ENCODE measurements around the gene ATG13.
"Not testable (repeated sequence)": the region's sequence is repeated elsewhere in the genome, so short reads cannot be mapped to it uniquely, and the experiment has no call there.

The ATG13 gene

DNA sequence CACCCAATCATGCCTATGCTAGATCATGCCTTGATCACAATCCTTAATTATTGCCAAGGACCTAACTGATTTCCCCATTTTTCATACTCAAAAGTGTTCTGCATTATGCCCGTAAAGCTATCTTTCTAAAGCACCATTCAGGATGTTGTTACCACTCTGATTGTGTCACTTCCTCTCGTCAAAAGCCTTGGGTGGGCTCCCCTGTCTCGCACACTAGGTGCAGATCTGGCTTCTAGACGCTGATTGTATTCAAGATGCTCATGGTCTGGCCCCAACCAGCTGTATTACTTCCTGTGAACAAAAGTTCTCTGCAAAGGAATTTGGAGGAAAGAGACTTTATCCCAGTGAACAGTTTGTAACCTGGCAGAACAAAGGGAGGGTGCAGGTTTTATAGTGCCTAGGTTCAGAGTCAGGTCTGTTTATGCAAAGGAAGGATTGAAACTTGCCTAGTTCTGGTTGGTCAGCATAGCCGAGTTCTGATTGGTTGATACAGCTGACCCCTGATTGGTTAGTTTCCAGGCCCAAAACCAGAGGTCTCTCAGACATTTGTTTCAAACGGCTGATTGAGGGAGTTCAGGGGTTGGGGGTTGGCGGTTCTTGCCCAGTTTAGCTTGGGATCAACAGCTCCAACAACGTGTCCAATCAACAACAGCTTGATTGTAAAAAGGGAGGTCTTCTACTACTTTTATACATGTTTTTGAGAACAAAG lies 25.4 kb downstream of the ATG13 start:
- DNase-seq (ENCODE audit: low read depth in 4 of 4, low spot score in 1 of 4): no peak

DNA sequence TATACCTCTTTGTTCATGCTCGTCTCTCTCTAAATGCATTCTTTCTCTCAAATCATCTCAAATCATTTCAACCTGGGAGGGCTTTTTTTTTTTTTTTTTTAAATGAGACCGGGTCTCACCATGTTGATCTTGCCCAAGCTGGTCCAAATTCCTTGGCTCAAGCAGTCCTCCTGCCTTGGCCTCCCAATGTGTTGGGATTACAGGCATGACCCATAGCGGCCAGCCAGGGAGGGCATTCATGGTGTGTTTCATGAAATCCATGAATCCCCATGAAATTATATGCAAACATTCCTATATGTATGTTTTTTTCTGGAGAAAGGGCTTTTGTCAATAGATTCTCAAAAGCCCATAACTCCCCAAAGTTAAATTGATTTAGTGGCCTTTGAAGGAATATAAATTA lies 26.2 kb downstream of the ATG13 start:
- no peak for DNase-seq (ENCODE audit: low read depth in 4 of 4, low spot score in 1 of 4)

GRCh38 chr11:46643986-46644385 lies 26.6 kb downstream of the ATG13 start:
- DNase-seq (ENCODE audit: low read depth in 4 of 4, low spot score in 1 of 4): no peak

DNA sequence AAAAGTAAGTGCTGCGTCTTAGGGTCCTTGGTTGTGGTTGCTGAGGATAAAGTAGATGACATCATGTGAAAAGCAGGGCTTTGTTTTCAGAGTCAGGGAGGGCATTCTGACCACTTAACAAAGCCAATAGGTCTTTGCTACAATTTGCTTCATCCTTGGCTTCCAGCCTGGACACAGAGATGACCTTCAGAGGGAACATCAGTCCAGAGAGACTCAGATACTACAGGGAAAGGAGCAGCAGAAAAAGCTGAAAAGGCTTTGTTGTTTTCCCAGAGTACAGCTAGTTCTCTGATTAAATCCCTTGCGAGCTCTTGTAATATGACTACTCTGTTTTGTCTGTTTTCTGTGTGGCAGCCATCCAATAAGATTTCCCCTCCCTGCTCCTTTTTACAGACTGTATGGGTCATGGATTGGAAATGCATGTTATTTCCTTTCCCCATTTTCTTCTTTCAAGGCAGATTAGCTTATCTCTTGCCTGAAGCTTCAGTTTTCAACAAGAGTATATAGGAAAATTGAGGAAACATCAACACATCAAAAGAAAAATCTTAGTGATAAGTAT lies 31.9 kb downstream of the ATG13 start:
- DNase-seq (ENCODE audit: low read depth in 4 of 4, low spot score in 1 of 4): no peak

GRCh38 chr11:46655631-46656030 lies 38.3 kb downstream of the ATG13 start:
- DNase-seq (ENCODE audit: low read depth in 4 of 4, low spot score in 1 of 4): no peak

GRCh38 chr11:46657186-46657585 lies 39.8 kb downstream of the ATG13 start:
- no peak for DNase-seq (ENCODE audit: low read depth in 4 of 4, low spot score in 1 of 4)

- DNase-seq (ENCODE audit: low read depth in 4 of 4, low spot score in 1 of 4): no peak
Observed at GRCh38 chr11:46658259-46658658, 40.9 kb downstream of the ATG13 start.

- DNase-seq (ENCODE audit: low read depth in 4 of 4, low spot score in 1 of 4): no peak
Observed at GRCh38 chr11:46659908-46660307, 42.6 kb downstream of the ATG13 start.

GRCh38 chr11:46661836-46662235 lies 44.5 kb downstream of the ATG13 start:
- DNase-seq (ENCODE audit: low read depth in 4 of 4, low spot score in 1 of 4): no peak

DNA sequence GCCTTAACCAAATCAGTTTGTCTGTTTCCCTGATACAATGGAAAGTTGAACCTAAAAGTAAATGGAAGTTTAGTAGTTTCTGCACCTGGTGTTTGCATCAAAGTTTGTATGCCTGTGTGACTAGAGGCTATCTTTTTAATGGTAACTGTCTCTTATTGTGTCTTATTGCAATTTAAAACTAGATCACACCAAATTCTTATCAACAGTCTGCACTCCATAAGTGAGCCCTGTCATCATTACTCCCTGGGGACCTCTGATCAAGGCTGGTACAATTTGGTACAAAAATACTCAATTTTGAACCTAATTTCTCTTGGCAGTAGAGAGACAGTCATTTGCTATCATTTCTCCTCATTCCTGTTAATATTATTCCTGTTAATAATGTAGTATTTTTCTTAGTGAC lies 45.0 kb downstream of the ATG13 start:
- DNase-seq (ENCODE audit: low read depth in 4 of 4, low spot score in 1 of 4): no peak

DNA sequence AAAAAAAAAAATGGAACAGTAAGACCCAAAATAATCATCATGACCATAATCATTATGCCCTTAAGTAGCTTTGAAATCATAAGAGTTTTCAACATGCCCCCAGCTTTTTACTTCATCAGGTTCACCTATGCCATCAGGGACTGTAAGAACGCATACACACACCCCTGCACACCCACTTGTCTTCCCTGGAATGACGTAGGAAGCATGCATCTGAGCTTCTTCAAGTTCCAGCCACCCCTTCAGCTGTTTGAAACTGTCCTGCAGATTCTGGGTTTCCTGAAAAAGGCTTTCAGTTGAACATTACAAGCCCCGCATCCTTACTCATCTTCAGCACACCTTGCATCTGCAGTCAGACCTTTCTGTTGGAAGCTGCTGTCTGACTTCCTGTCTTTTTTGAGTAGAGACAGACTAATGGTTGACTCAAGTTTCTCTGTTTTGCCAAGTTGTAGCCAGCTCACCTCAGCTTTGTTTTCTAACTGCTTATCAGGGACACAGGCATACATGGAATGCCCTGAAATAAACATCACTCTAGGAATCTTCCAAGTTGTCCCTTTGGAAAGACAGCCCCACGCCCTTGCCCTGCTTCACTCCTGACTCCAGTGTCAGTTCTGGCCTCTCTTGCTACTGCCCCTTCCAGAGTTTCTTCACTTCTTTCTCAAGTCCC lies 46.1 kb downstream of the ATG13 start:
- DNase-seq (ENCODE audit: low read depth in 4 of 4, low spot score in 1 of 4): no peak

GRCh38 chr11:46664612-46665011 lies 47.3 kb downstream of the ATG13 start:
- DNase-seq (ENCODE audit: low read depth in 4 of 4, low spot score in 1 of 4): no peak

DNA sequence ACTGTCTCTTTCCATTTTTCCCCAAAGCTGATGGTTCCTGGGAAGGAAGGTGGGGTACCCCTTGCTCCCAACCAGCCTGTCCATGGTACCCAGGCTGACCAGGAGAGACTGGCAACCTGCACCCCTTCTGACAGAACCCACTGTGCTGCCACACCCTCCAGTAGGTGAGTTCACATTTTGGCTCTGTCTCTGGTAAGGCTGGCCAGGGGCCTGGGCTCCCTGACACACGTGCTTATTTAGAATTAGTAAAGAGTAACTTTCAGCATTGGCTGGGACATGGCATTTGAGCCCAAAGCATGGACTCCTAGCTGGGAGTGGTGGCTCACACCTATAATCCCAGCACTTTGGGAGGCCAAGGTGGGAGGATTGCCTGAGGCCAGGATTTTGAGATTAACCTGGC lies 48.0 kb downstream of the ATG13 start:
- DNase-seq (ENCODE audit: low read depth in 4 of 4, low spot score in 1 of 4): no peak

DNA sequence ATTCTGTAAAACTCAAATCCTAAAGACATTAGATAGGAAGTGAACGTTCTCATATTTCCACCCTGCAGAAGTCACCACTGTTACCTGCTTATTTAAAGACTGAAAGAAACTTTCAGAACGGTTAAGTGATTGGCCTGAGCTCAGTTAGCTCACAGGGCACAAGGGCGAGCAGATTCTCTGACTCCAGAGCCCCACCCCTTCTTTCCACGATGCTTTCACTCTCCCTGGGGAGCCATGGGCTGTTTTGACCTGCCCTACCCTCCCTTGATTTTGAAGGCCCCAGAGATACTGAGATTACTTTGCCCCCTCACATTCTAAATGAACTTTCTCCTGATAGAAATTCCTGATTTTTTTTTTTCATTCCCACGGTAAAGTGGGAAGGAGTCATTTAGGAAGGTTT lies 49.2 kb downstream of the ATG13 start:
- no peak for DNase-seq (ENCODE audit: low read depth in 4 of 4, low spot score in 1 of 4)

DNA sequence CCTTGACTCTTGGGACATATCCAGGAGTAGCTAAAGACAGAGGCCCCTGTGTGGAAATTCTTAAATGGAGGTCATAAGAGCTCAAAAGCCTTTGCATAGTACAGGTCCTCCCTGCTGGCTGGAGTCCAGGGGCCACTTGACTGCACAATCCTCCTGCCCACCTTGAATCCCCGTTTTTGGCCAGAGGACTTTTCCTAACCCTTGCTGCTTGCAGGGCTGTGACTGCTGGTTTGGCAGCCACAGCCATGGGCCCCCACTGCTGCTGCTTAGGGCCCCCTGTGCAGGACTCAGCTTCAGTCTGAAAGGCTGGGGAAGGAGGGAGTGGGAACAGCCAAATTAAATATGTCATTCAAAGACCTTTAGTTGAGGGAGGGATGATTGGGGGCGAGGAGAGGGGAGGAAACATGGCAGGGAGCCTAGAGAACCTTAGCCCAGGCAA lies 49.7 kb downstream of the ATG13 start:
- no peak for DNase-seq (ENCODE audit: low read depth in 4 of 4, low spot score in 1 of 4)

DNA sequence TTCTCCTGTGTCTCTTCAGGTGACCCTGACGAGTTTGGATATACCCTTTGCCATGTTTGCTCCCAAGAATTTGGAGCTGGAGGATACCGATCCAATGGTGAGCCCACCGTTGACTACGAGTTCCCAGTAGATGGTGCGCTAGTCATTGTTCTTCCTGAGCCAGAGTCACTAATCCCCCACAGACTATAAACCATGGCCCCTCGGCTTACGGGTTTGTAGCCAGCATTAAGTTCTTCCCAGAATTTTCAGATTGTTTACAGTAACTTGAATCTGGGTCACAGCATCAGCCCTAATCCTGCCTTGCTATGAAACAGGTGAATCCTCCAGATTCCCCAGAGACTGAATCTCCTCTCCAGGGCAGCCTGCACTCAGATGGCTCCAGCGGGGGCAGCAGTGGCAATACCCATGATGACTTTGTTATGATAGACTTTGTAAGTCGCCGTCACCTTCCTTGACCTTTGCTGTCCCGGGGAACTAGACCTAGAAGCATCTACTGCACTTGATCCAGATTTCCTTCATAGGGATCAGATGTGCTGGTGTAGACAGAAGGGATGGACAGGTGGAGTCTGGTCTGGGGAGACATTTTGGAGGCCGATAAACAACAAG lies 51.2 kb downstream of the ATG13 start:
- DNase-seq (ENCODE audit: low read depth in 4 of 4, low spot score in 1 of 4): no peak

DNA sequence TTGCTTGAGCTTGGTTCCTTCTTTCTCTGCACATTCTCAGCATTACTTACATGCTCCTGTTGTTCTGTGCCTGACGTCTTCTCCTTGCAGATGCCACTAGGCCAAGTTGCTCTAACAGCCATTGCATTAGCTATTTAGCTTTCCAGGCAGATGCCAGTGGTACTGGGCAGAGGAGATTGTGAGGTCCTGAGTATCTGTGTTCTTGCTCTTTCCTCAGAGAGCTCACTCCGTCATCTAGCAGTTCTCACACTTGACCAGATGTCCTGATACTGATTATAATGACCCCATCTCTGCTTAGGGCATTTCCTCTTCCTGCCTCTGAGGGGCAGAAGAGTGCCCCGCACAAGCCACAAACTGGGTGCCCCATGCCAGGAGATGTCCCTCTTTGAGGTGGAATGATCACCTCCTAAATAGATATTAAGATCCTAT lies 52.4 kb downstream of the ATG13 start:
- no peak for DNase-seq (ENCODE audit: low read depth in 4 of 4, low spot score in 1 of 4)

DNA sequence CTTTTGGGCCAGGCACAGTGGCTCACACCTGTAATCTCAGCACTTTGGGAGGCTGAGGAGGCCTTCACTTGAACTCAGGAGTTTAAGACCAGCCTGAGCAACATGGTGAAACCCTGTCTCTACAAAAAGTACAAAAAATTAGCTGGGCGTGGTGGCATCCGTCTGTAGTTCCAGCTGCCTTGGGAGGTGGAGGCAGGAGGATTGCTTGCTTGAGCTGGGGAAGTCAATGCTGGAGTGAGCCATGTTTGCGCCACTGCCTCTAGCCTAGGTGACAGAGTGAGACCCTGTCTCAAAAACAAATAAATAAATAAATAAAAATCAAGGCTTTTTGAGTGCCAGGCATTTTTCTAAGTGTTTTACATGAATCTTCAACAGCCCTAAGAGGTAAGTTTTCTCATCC lies 53.2 kb downstream of the ATG13 start:
- not testable (repeated sequence) for DNase-seq (ENCODE audit: low read depth in 4 of 4, low spot score in 1 of 4)

GRCh38 chr11:46671958-46672315 lies 54.6 kb downstream of the ATG13 start:
- no peak for DNase-seq (ENCODE audit: low read depth in 4 of 4, low spot score in 1 of 4)

GRCh38 chr11:46672381-46672839 lies 55.1 kb downstream of the ATG13 start:
- DNase-seq (ENCODE audit: low read depth in 4 of 4, low spot score in 1 of 4): no peak

DNA sequence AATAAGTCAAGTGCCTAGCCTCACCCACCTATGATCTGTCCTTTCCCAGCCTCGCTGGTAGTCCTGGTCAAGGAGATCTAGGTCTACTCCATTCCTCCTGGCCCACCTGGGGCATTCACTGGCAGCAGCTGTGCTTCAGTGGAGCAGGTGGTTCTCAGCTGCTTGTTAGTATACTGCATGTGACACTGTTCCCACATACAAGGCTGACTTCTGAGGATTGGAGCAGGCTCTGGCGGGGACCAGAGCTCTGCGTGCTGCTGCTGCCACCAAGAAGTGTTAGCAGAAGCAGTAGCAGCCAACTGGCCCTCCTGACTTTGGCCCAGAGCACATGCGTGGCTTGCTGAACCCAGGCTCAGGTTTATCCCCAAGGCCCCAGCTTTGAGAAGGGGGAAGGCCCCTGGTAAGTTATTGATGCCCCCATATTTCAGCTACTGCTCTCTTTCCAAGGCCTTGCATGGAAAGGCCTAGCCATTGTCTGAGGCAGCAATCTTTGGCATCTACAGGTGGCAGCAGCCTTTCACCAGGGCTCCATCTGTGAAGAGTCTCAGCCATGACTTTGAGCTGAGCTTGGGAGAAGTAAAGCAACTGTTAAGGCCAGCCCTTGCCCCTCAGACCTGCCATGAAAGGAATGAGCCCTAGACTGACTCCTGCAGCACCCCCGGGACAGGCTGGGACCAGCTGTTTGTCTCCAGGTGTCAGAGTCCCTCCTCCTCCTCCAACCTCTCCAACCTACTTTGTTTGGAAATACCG lies 56.5 kb downstream of the ATG13 start:
- DNase-seq (ENCODE audit: low read depth in 4 of 4, low spot score in 1 of 4): no peak
